Fibroblast of skin of scalp (primary cell): ENCODE data around the gene KLHL40.

Experiments used
- DNase-seq: peaks from one replicate; pipeline ENCODE4 v3.0.0-alpha.2; 2013

Gene KLHL40

GRCh38 chr3:42728668-42729364 is 43.5 kb downstream of the KLHL40 start:
- no peak for DNase-seq

- no peak for DNase-seq
Measured at GRCh38 chr3:42729404-42730145, 44.2 kb downstream of the KLHL40 start.

GRCh38 chr3:42730294-42730693 is 45.0 kb downstream of the KLHL40 start:
- DNase-seq, result no peak

GRCh38 chr3:42730706-42731420 is 45.5 kb downstream of the KLHL40 start:
- no peak for DNase-seq

- DNase-seq, result no peak
Measured at GRCh38 chr3:42731476-42732195, 46.3 kb downstream of the KLHL40 start.

GRCh38 chr3:42732196-42732828 is 47.0 kb downstream of the KLHL40 start:
- DNase-seq, result no peak

- DNase-seq, result no peak
Measured at GRCh38 chr3:42732829-42733459, 47.6 kb downstream of the KLHL40 start.

- DNase-seq, result no peak
Measured at GRCh38 chr3:42733501-42734262, 48.3 kb downstream of the KLHL40 start.

GRCh38 chr3:42734263-42734860 is 49.0 kb downstream of the KLHL40 start:
- no peak for DNase-seq

- DNase-seq, result no peak
Measured at GRCh38 chr3:42735019-42735418, 49.7 kb downstream of the KLHL40 start.

GRCh38 chr3:42735615-42736014 is 50.3 kb downstream of the KLHL40 start:
- DNase-seq, result no peak

GRCh38 chr3:42736081-42736480 is 50.7 kb downstream of the KLHL40 start:
- no peak for DNase-seq

GRCh38 chr3:42736531-42736930 is 51.2 kb downstream of the KLHL40 start:
- DNase-seq, result no peak

- no peak for DNase-seq
Measured at GRCh38 chr3:42739401-42740158, 54.2 kb downstream of the KLHL40 start.

- no peak for DNase-seq
Measured at GRCh38 chr3:42741796-42742195, 56.5 kb downstream of the KLHL40 start.
